Colonic mucosa (tissue), 4 donors: ENCODE data around the gene MYO16. TPM values are rescaled to one million over a fixed set of nuclear protein-coding genes. Genes with fewer than 3 reads are reported as not detected.

Source experiments
- DNase-seq: peaks from one replicate; pipeline ENCODE4 v3.0.0-alpha.2; 2020
- H3K27ac ChIP-seq: fragments of 200-600 bp; one replicate; pipeline ENCODE4 v1.8.0; 2021
- H3K27me3 ChIP-seq: fragments of 200-600 bp; one replicate; pipeline ENCODE4 v1.8.0; 2021
- H3K36me3 ChIP-seq: fragments of 200-600 bp; one replicate; pipeline ENCODE4 v1.8.0; 2021
- H3K4me1 ChIP-seq: fragments of 200-600 bp; one replicate; pipeline ENCODE4 v1.8.0; 2021; ENCODE audit warnings: mild to moderate bottlenecking
- H3K4me3 ChIP-seq: fragments of 200-600 bp; one replicate; pipeline ENCODE4 v1.8.0; 2021
- H3K9ac ChIP-seq, 2 donors: one replicate each; pipeline ENCODE4 v1.7.0; 2013; ENCODE audit warnings: control low read depth in 2 of 2, low read depth in 2 of 2, low read length in 2 of 2
- H3K9me3 ChIP-seq: fragments of 200-600 bp; one replicate; pipeline ENCODE4 v1.8.0; 2021
- intact Hi-C: fragments of 100-400 bp; cut with DNase I; formaldehyde crosslinking; loops from one replicate; pipeline ENCODE4 v1.14.1; 2022
- total RNA-seq, 2 donors: library from RNA; stranded (reverse); fragmentation: NEBNext Ultra II Directional in 1 of 2; extraction: Animal tissue kit (Norgen Biotek cat#: 25700) in 1 of 2; gene quantifications; one replicate each; pipeline ENCODE4 v1.2.1, GENCODE V29; 2021
- TF ChIP-seq, protein P1 (sequence below): fragments of 200-600 bp; IDR thresholded peaks from one replicate; pipeline ENCODE4 v1.8.0; 2022; ENCODE audit warnings: antibody characterized with exemption, mild to moderate bottlenecking
- donor health status: healthy.
- donor health status: DM: no; HTN: no; CAD: no.
- donor health status: DM: no; HTN: no; CAD: no.

The MYO16 gene
- total RNA-seq, 2 donors from 2014 or later, result 0.05 TPM; not detected in 1

GRCh38 chr13:108638901-108639300 is 9.5 kb downstream of the MYO16 start:
- no peak for DNase-seq
- no peak overlapping the region for H3K4me3 ChIP-seq
- H3K9me3 ChIP-seq, result no peaks in the 10 kb centered on the region
- H3K9ac ChIP-seq, result no peak overlapping the region
- no peaks in the 10 kb centered on the region for H3K36me3 ChIP-seq
- H3K4me1 ChIP-seq, result no peaks in the 10 kb centered on the region
- no peak overlapping the region for H3K27ac ChIP-seq
- intact Hi-C loops, result no loop called here
- TF ChIP-seq, protein P1, sequence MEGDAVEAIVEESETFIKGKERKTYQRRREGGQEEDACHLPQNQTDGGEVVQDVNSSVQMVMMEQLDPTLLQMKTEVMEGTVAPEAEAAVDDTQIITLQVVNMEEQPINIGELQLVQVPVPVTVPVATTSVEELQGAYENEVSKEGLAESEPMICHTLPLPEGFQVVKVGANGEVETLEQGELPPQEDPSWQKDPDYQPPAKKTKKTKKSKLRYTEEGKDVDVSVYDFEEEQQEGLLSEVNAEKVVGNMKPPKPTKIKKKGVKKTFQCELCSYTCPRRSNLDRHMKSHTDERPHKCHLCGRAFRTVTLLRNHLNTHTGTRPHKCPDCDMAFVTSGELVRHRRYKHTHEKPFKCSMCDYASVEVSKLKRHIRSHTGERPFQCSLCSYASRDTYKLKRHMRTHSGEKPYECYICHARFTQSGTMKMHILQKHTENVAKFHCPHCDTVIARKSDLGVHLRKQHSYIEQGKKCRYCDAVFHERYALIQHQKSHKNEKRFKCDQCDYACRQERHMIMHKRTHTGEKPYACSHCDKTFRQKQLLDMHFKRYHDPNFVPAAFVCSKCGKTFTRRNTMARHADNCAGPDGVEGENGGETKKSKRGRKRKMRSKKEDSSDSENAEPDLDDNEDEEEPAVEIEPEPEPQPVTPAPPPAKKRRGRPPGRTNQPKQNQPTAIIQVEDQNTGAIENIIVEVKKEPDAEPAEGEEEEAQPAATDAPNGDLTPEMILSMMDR, result no peak
- H3K27me3 ChIP-seq, result no peaks in the 10 kb centered on the region

DNA sequence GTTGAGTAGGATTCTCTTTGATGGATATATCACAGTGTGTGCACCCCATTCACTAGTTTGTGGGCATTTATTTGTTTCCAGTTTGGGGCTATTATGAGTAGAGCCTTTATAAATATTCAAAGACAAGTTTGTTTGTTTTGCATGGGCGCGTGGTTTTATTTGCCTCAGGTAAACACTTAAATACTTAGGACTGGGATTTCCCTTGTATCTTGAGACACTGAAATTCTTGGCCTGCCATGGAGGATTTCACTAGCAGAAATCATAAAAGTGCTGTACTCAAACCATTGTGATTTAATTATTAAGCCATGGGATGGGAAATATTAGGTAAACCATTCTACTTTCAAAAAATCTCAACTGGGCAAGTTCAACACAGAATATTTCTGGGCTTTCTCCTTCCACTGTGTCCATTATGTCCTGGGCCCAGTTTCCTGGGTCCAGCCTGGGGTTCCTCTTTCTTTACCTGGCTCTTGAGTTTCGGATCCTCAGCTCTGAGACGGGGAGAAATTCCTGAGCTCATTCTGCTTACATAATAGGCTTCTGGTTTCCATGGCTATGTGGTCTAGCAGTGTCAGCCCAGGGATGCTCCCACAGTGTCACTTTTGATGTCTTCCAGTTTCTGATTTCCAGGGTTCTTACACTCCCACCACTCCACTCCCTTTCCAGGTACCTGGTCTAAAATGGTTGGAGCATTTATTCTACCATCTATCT is 14.4 kb downstream of the MYO16 start:
- H3K27me3 ChIP-seq, result no peaks in the 10 kb centered on the region
- no peaks in the 10 kb centered on the region for H3K36me3 ChIP-seq
- H3K9ac ChIP-seq, result no peak overlapping the region
- intact Hi-C loops, result no loop called here
- H3K27ac ChIP-seq, result no peak overlapping the region
- DNase-seq, result no peak
- TF ChIP-seq, protein P1, result no peak
- H3K4me1 ChIP-seq, result no peaks in the 10 kb centered on the region
- H3K9me3 ChIP-seq, result no peaks in the 10 kb centered on the region
- H3K4me3 ChIP-seq, result no peak overlapping the region

GRCh38 chr13:108645376-108645775 is 16.0 kb downstream of the MYO16 start:
- TF ChIP-seq, protein P1, result no peak
- Histone ChIP-seq H3K4me3 (no peak overlapping the region), H3K27me3 (no peaks in the 10 kb centered on the region), H3K9ac (no peak overlapping the region), H3K9me3 (no peaks in the 10 kb centered on the region), H3K36me3 (no peaks in the 10 kb centered on the region), H3K27ac (no peak overlapping the region), H3K4me1 (no peaks in the 10 kb centered on the region)
- intact Hi-C loops, result no loop called here
- no peak for DNase-seq

DNA sequence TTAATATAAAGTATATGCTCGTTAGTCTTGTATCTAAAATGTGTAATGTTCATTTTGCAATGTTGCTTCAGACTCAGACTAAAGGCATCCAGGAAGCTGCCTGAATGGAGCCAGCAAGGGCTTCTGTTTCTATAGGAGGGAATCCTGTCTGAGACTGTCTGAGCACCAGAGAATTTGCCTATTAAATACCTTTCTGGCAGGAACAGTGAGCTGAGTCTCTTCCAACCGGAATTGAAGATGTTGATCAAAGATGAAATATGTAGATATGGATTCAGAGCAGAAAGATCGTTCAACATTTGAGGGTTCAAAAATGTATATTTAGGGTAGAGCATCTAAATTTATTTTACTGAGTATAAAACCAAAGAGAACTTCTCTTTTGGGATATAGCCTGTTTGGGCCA is 20.9 kb downstream of the MYO16 start:
- Histone ChIP-seq H3K27ac (no peak overlapping the region), H3K4me1 (no peaks in the 10 kb centered on the region)

DNA sequence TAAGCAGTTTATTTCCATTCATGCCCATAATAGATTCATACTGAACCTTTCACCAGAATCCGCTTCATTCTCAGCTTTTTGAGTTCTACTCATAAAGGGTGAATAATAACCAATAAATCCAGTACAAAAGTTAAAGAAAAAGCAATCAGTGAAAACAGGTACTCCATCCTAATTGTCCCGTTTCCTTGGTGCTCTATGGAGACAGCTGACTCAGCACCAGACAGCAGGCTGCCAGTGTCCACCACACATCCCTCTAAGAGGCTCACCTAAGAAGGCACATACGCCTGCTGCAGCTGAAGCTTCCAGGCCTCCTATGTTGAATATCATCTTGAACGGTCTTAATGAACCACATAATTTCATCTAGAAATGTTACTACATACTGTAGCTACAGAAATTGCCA is 27.3 kb downstream of the MYO16 start:
- DNase-seq, result no peak
- H3K36me3 ChIP-seq, result no peaks in the 10 kb centered on the region
- no peaks in the 10 kb centered on the region for H3K27me3 ChIP-seq
- no peak overlapping the region for H3K4me3 ChIP-seq
- H3K9ac ChIP-seq, result no peak overlapping the region
- H3K27ac ChIP-seq, result no peak overlapping the region
- H3K4me1 ChIP-seq, result no peaks in the 10 kb centered on the region
- TF ChIP-seq, protein P1, result no peak
- intact Hi-C loops, result no loop called here
- no peaks in the 10 kb centered on the region for H3K9me3 ChIP-seq

More for the DNA sequence above, 20.9 kb downstream of the MYO16 start:
- H3K27me3 ChIP-seq, result no peaks in the 10 kb centered on the region
- H3K9ac ChIP-seq, result no peak overlapping the region
- intact Hi-C loops, result no loop called here
- DNase-seq, result no peak
- H3K9me3 ChIP-seq, result no peaks in the 10 kb centered on the region
- TF ChIP-seq, protein P1, result no peak
- no peak overlapping the region for H3K4me3 ChIP-seq
- H3K36me3 ChIP-seq, result no peaks in the 10 kb centered on the region
